GM19240 (cell line): ENCODE results near the gene B3GAT3.
"Not testable (repeated sequence)": the region's sequence is repeated elsewhere in the genome, so short reads cannot be mapped to it uniquely, and the experiment has no call there.

Source experiments
- DNase-seq: peaks from one replicate; pipeline ENCODE4 v3.0.0; 2011; ENCODE audit warnings: low spot score; ENCODE audit not compliant: insufficient read length

Gene B3GAT3

DNA sequence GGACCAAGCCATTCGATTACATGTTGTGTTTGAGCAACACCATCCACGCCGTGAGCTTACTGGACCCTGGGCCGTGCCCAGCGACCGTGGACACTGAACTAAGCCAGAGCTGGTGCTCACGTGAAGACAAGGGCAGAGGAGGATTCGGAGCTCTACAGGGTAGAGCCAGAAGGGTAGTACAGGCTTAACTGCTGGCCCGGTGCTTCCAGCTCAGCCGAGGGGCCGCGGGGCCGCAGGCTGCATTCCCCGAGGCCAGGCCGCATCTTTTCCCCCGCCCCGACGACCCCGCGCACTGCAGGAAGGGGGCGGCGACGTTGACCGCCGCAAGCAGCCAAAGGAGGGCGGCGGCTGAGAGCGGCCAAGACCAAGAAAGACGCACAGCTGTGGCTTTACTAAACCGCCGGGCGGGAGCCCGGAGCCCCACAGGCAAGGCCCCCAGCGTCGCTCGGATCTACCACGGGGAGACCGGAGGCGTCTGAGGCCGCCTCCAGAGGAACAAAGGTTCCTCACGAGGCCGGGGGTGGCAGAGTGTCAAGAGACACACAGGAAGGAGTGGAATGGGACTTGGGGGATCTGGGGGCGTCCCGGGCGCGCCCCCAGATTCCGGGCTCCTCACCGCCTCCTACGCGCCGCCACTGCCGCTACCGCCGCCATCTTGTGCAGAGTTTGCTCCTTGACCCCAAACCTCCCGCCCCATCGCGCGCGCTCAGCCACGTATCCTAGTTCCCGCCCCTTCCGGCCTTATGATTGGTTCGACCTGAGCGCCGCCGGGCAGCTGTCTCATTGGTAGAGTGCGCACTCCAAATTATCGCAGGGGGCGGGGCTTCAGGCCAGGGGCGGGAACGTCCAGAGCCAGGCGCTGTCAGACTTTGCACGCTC lies 24.4 kb upstream of the B3GAT3 start, which contains the start of gene GANAB:
TSS of gene GANAB (minus strand) at position 668 of the 879 bp plus-strand sequence. CDS start at position 654, 14 bp downstream.
- peak; percentile 98 for DNase-seq

DNA sequence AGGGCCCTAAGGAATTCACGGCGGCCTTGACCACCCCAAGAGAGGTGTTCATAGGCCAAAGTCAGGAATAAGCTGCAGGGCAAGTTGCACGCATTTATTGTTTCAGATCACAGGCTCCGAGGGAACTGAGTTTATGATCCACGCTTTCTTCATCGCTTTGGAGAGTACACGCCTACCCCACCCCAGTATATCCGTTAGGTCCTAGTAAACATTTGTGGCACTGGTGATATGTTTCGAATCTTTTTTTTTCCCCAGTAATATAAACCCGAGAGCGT lies 23.8 kb upstream of the B3GAT3 start:
- no peak for DNase-seq

DNA sequence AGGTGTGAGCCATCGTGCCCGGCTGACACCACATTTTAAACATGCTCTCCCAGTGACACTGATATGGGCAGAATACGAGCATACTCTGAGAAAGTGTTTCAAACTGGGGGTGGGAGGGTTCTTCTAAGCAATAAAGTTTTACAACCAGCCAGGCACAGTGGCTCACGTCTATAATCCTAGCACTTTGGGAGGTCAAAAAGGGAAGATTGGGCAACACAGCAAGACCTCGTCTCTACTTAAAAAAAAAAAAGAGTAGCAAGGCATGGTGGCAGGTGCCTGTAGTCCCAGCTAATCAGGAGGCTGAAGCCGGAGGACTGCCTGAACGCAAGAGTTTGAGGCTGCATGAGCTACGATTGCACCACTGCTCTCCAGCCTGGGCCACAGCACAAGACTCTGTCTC lies 22.4 kb upstream of the B3GAT3 start:
- DNase-seq, result no peak

DNA sequence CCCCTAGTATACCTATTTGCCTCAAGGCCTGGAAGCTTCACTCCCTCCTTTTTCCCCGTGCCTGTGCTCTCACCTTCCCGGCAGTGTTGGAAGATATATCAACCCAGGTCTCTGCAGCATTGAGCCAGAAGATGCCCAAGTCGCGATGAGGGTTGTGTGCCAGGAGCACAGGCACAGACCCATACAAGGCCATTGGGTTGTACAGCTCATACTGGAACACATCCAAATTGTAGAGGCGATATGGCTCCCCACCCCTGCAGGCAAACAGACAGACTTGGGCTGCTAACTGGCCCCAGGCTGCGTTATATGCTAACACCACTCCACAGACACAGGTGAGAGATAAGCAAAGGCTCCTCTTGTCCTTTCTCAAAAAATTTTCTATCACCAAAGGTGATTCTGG lies 10.7 kb upstream of the B3GAT3 start:
- DNase-seq, result no peak

DNA sequence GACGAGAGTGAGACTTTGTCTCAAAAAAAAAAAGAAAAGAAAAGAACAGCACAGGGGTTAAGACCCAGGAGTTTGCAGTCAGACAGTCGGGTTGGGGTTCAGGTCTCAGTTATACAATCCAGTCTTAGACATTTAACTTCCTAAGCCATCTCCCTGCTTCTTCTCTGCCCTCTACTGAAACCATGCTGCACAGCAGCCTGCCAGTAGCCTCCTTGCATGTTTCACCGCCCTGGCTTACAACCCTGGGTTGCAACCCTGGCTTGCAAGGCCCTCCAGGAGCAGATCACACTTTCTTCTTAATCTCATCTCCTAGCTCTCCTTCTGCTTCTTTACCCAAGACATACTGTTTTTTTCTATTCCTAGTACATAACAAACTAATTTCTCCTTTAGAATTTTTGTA lies 5.9 kb upstream of the B3GAT3 start:
- DNase-seq, result no peak

DNA sequence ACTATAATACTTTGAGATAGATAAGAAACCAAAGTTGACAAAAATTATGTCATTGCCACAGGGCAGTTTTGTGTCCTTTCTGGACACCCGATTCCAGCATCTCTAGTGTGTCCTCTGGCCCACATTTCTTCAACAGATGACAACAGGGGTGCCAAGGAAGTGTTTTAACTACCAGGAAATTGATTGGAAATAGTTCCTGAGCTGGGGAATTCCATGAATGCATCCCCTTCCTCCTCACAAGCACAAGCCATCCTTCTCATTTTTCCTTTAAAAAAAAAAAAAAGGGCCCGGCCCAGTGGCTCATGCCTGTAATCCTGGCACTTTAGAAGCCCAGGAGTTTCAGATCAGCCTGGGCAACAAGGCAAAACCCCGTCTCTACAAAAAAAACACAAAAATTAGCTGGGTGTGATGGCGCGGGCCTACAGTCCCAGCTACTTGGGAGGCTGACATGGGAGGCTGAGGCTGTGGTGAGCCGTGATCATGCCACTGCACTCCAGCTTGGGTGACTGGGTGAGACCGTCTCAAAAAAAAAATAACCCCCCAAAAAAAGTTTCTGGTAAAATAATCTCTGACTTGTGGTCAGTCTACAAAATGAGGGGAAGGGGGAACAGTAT lies 797 bp upstream of the B3GAT3 start:
- no peak for DNase-seq

DNA sequence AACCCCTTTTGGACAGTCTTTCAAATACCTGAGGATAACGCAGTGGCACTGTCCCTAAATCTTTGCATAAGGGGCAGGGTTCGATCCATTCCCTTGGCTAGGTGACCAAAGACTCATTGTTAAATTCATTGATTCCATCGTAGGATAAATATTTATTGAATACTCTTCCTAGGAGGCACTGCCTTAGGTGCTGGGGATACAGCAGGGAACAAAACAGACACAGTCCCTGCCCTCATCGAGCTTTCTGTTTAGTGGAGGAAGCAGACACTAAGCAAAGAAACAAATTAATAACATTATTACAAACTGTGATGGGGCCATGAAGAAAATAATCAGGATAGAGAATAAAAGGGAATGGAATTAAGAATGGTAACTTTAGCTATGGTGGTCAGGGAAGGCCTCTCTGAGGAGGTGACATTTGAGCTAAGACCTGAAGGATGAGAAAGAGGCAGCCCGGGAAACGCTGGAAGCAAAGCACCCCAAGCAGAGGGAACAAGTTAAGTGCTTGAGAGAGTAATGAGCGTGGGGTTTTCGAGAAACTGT lies 689 bp downstream of the B3GAT3 start:
- DNase-seq, result no peak

DNA sequence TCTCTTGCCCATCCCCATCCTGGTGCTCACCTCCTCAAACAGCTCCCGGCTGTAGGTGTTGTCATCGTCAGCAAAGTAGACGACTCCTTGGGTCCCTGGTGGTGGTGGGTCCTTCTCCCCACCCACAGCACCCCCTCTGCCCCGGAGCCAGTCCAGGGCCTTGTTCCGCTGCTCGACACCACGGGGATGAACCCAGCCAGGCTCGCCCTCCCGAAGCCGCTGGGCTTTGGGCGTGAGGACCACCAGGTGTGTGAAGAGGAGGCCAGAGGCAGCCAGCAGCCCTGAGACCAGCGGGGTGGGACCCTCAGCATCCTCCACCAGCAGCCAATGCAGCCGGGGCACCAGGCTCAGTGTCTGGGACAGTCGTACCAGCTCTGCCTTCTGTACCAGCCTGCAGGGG lies 4.8 kb downstream of the B3GAT3 start:
- DNase-seq, result not testable (repeated sequence)

DNA sequence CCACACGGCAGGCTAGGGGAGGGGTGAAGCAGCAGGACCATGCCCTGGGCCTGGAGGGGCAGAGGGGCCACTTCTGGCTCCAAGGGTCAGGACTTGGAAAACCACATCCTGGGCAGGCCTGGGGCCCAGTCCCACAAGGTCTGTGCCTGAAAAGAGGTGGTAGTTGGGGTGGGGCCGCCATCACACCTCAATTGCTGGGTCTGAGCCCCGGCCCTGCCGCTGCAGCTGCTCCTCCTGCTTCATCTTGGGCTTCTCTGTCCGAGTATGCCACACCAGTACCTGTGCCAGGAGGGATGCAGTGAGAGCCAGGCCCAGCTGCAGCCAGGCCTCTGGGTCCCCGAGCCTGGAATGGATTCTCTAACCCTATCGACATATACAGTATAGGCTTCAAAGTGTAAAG lies 6.3 kb downstream of the B3GAT3 start:
- no peak for DNase-seq

DNA sequence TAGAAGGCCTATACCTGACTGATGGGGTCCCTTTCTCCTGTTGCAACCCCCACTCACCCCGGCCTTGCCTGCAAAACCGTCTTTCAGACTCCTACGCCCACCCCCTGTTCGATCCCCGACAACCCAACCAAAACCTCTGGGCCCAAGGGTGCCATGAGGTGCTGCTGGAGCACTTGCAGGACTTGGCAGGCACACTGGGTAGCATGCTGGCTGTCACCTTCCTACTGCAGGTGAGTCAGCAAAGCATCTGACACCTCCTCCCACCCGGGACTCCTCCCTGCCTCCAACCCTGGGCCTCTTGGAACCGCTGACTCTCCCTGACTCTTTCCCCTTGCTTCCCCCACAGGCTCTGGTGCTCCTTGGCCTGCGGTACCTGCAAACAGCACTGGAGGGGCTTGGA lies 7.5 kb downstream of the B3GAT3 start:
- DNase-seq, result no peak

DNA sequence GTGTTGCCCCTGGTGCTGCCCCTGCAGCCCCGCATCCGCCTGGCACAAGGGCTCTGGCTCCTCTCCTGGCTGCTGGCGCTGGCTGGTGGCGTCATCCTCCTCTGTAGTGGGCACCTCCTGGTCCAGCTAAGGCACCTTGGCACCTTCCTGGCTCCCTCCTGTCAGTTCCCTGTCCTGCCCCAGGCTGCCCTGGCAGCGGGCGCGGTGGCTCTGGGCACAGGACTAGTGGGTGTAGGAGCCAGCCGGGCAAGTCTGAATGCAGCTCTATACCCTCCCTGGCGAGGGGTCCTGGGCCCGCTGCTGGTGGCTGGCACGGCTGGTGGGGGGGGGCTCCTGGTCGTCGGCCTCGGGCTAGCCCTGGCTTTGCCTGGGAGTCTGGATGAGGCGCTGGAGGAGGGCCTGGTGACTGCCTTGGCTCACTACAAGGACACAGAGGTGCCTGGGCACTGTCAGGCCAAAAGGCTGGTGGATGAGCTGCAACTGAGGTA lies 8.5 kb downstream of the B3GAT3 start:
- no peak for DNase-seq

DNA sequence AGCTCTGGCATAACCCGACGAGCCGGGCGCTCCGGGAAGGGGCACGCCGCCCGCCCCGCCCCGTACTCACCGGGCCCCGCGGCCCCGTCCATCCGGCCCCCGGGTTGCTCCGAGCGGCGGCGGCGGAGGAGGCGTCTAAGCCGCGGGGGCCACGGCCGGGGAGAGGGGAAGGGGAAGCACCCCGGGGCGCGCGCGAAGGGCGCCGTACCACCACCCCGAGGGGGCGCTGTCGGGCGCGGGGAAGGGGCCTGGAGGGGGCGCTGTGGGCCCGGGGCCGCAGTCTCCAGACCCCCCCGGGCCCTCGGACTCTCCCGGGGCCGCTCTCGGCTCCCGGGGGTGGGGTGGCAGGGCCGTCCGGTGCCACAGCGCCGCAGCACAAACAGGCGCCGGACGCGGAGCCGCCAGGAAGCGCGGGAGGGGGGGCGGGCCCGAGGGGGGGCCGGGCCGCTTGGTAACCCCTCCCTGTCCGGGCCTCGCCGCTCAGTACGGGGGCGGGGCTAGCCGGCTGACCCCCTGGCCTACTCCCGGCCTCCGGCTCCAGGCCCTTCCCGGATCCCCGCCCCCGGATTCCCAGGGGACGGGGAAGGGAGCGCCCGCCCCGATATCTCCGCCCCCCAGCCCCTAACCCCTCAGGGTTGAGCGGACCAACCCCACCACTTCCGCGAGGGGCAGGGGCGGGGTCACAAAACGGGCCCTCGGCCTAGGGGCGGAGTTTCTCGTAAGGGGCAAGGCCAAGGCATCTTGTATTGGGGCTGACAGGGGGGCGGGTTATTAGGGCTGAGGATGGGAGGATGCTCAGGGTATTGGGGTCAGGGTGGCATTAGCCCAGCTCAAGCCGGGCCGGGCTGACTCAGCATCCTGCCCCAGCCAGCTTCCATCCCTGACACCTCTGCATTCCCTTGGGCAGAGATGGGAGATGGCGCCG lies 9.2 kb downstream of the B3GAT3 start, which contains the start of the genes EML3 and ROM1:
TSS of gene EML3 (minus strand) at position 410 of the 925 bp plus-strand sequence. CDS start at position 92, 318 bp downstream.
TSS of gene ROM1 (plus strand) at position 892 of the 925 bp plus-strand sequence. CDS start at position 917, 25 bp downstream.
- DNase-seq, result peak; percentile 75

DNA sequence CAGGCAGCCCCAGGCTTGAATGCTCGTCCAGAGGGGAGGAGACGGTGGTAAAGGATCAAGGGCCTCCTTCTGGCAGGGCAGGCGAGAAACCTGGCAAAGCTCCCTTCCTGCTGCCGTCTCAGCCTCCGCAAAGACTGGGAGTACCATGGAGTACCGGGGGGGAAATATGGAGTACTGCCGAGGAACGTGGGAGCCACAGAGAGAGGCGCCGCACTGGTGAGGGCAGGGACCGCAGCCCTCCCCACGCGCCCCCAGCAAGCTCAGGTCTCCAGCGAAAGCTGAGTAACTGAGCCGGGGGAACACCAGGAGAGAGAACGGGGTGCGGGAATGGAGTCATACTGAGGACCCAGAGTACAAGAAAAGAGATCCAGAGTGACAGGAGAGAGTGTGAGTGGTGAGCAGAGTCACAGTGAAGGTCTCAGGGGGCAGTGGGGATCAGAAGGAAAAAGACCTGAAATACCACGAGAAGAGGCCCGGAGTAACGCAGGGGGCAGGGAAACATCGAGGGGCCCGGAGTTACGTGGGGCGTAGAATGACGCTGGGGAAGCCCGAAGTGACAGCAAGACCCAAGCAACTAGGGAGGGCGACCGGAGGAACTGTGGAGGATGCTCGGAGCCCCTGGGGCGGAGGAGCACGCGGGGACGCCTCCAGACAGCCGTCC lies 10.0 kb downstream of the B3GAT3 start:
- DNase-seq, result peak; percentile 36

DNA sequence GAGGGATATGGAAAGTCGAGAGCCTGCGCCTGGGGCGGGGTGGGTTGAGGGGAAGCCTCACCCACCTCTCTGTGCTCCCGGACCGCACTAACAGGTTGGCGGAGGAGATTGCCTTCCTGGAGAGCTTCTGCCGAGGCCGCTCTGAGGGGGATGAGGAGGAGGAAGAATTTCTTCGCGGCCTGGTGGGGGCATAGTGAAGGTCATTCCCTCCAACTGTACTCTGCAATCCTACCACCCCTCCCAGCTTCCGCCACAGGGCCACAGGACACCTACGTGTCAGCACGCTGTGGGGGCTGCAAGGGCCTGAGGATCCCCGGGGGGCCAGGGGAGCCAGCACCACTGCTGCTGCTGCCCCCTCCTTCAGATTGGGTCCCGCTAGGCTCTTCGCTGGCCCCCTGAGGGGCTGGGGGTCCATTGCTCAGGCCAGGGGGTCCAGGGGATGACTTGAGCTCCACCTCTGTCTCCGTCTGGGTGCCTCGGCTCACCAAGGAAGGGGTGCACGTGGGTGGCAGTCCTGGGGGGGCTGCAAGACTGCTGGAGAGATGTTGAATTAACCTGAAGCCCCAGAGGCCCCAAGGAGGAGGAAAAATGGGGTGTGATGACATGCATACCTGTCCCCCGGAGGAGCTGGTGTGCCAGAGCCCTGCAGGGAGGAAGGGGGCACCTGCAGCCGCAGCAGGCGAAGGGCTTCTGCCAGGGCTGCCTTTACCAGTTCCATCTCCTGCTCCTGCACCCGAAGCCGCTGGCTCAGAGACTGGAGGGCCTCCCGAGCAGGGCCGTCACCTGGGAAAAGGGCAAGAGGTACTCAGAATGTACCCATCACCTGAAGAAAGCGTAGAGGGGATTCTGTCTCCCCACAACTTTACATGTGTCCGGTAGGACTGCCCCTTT lies 10.7 kb downstream of the B3GAT3 start:
- DNase-seq, result no peak

DNA sequence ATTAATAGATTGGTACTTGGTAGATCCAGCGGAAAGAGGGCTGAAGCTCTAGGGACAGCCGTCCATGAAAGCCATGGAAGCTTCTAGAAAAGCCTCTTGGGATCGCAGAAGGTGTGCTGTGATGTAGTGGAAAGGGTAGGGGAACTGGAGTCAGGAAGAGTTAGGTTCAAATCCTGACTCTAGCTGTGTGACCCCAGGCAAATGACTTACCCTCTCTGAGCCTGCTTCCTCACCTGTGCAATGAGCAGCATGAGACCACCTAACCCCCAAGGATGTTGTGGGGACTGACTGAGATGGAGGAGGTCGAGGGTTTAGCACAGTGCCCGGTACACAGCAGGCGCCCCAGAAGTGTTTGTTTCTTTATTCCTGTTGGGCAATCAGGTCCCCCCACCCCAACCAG lies 11.4 kb downstream of the B3GAT3 start:
- no peak for DNase-seq

DNA sequence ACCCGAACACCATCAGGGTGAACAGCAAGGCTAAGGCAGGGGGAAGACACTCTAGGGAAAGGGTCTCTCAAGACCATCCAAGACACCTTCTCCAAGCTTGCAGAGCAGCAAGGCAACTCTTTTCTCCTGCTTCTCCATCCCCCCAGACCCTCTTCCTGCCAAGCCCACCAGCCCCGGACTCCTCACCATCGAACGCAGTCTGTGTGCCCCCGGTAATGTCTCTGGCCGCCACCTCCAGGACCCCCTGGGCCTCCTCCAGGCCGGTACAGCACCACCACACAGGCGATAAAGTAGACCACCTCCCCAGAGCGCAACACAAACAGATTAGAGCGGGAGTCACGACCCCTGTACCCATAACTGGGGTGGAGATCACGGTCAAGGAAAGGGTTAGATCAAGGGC lies 13.0 kb downstream of the B3GAT3 start:
- no peak for DNase-seq

DNA sequence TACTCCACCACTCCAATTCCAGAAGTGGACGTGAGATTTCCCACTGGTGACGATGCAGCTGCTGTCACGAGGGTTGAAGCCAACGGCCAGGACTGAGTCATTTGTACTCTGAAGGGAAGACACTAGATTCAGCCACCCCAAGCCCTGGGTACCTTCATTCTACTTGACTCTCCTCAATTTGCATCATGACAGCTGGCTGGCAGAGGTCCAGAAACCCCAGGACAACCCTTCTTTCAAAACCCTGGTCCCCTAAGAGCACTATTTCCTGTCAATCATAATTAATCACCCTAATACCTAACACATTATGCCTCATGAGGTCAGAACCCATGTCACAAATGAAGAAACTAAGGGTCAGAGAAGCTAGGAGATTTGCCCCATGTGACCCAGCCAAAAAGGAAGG lies 14.1 kb downstream of the B3GAT3 start:
- DNase-seq, result no peak

DNA sequence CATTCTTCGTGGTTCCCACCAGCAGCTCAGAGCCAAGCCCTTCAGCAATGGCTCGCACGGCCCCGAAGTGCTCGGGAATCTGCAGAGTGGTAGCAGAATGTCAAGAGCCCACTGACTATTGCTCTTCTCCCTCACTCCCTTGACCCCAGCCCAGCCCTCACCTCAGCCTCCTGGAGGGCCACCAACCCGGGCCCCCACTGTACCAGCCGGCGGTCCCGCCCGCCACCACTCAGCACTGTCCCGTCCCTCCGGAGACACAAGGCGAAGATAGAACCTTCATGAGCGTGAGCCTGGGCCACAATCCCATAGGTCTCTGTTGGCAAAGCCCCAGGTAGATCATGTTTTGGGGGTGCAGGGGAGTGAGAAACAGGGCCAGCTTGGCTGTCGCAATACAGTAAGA lies 15.9 kb downstream of the B3GAT3 start:
- no peak for DNase-seq

DNA sequence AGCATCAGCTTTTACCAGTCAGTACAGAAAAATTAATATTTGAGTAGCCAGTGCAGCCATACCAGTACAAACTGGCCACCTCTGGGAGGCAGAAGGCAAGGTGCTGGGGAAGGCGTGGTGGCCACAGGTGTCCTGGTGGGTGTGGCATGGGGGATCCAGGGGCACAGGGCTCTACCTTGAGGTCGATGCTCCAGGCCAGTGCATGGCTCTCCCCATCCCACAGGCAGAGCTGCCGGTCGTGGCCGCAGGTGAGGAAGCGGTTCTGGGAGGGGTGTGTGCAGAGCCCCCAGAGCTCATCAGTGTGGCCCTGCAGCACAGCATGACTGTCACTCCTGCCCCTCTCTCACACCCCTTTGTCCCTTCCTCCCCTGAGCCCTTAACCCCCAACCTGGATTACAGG lies 16.3 kb downstream of the B3GAT3 start:
- DNase-seq, result no peak
